ENCODE results near the gene RBMS1.

DNA sequence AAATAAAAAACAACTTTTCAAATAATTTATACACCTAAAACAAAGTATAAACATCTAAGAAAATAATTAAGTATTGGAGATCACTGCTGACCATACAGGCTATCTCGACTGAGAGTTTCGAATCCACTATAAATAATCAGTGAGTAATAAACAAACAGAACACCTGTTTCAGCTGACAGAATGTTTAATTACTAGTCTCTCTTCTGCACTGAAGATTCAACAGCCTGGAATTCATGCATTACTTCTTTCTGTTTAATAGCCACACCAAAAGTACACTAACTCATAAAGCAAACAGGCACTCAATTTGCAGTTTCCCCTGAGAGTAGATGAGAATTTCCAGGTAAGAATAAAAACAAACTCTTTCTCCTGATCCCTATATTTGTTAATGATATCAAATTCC is 138.5 kb downstream of the RBMS1 start:
- TF ChIP-seq, protein P1, sequence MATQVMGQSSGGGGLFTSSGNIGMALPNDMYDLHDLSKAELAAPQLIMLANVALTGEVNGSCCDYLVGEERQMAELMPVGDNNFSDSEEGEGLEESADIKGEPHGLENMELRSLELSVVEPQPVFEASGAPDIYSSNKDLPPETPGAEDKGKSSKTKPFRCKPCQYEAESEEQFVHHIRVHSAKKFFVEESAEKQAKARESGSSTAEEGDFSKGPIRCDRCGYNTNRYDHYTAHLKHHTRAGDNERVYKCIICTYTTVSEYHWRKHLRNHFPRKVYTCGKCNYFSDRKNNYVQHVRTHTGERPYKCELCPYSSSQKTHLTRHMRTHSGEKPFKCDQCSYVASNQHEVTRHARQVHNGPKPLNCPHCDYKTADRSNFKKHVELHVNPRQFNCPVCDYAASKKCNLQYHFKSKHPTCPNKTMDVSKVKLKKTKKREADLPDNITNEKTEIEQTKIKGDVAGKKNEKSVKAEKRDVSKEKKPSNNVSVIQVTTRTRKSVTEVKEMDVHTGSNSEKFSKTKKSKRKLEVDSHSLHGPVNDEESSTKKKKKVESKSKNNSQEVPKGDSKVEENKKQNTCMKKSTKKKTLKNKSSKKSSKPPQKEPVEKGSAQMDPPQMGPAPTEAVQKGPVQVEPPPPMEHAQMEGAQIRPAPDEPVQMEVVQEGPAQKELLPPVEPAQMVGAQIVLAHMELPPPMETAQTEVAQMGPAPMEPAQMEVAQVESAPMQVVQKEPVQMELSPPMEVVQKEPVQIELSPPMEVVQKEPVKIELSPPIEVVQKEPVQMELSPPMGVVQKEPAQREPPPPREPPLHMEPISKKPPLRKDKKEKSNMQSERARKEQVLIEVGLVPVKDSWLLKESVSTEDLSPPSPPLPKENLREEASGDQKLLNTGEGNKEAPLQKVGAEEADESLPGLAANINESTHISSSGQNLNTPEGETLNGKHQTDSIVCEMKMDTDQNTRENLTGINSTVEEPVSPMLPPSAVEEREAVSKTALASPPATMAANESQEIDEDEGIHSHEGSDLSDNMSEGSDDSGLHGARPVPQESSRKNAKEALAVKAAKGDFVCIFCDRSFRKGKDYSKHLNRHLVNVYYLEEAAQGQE (IDR thresholded peaks at IDR 0.05; ENCODE audit: insufficient replicate concordance, low read depth) = no peak
- TF ChIP-seq CTCF (IDR thresholded peaks at IDR 0.05; ENCODE audit: insufficient read depth, low read length) (no peak), POLR2AphosphoS5 (IDR thresholded peaks at IDR 0.05; ENCODE audit: low read depth) (no peak)

All from HL-60 (cell line).